Vagina (tissue), 2 donors: ENCODE data around the gene ZNF160. TPM values are rescaled to one million over a fixed set of nuclear protein-coding genes. Genes with fewer than 3 reads are reported as not detected.
"Not testable (repeated sequence)": the region's sequence is repeated elsewhere in the genome, so short reads cannot be mapped to it uniquely, and the experiment has no call there.

Source experiments
- DNase-seq, 2 donors: peaks; one replicate each; pipeline ENCODE4 v3.0.0-alpha.2; 2017; ENCODE audit errors: extremely low spot score in 2 of 2
- H3K27ac ChIP-seq: fragments of 200-600 bp; sonication (generic); one replicate; pipeline ENCODE4 v1.5.1; 2019
- H3K27me3 ChIP-seq: fragments of 200-600 bp; sonication (generic); one replicate; pipeline ENCODE4 v1.5.1; 2019
- H3K36me3 ChIP-seq, 2 donors: fragments of 200-600 bp; sonication (generic); one replicate each; pipeline ENCODE4 v1.5.1; 2017 to 2019
- H3K4me1 ChIP-seq: fragments of 200-600 bp; sonication (generic); one replicate; pipeline ENCODE4 v1.5.1; 2019
- H3K4me3 ChIP-seq, 2 donors: fragments of 200-600 bp; sonication (generic); 1 replicate in 1 of 2; 2 replicates in 1 of 2; pipeline ENCODE4 v1.5.1; 2016 to 2019
- H3K9me3 ChIP-seq: fragments of 200-600 bp; sonication (generic); one replicate; pipeline ENCODE4 v1.5.1; 2019
- POLR2A ChIP-seq, 2 donors: fragments of 450-650 bp; IDR thresholded peaks; one replicate each; pipeline ENCODE4 v1.6.1; 2017; ENCODE audit warnings: antibody characterized with exemption in 2 of 2, mild to moderate bottlenecking in 2 of 2, moderate library complexity in 2 of 2
- POLR2AphosphoS5 ChIP-seq, 2 donors: sonication (generic); formaldehyde crosslinking; IDR thresholded peaks; one replicate each; pipeline ENCODE4 v1.9.0; 2017; ENCODE audit warnings: antibody characterized with exemption in 2 of 2, mild to moderate bottlenecking in 2 of 2, low read depth in 1 of 2; ENCODE audit not compliant: insufficient read depth in 1 of 2
- intact Hi-C: fragments of 100-400 bp; cut with DNase I; formaldehyde crosslinking; loops from one replicate; pipeline ENCODE4 v1.15.1; 2023
- total RNA-seq: library from RNA; depleted of rRNA; stranded (reverse); fragments of >200 nt; gene quantifications from one replicate; pipeline ENCODE4 v1.2.3, GENCODE V29; 2016
- TF ChIP-seq, protein P1 (sequence below), 3 experiments: fragments of 450-650 bp in 2 of 3; fragments of 200-600 bp in 1 of 3; sonication (generic) in 1 of 3; IDR thresholded peaks; one replicate each; pipeline ENCODE4 v1.5.1; 2017 to 2019; ENCODE audit warnings: antibody characterized with exemption in 3 of 3, mild to moderate bottlenecking in 2 of 3, moderate library complexity in 2 of 3

ZNF160 gene
- total RNA-seq, 1 donor from 2014 or later: 41.7 TPM

DNA sequence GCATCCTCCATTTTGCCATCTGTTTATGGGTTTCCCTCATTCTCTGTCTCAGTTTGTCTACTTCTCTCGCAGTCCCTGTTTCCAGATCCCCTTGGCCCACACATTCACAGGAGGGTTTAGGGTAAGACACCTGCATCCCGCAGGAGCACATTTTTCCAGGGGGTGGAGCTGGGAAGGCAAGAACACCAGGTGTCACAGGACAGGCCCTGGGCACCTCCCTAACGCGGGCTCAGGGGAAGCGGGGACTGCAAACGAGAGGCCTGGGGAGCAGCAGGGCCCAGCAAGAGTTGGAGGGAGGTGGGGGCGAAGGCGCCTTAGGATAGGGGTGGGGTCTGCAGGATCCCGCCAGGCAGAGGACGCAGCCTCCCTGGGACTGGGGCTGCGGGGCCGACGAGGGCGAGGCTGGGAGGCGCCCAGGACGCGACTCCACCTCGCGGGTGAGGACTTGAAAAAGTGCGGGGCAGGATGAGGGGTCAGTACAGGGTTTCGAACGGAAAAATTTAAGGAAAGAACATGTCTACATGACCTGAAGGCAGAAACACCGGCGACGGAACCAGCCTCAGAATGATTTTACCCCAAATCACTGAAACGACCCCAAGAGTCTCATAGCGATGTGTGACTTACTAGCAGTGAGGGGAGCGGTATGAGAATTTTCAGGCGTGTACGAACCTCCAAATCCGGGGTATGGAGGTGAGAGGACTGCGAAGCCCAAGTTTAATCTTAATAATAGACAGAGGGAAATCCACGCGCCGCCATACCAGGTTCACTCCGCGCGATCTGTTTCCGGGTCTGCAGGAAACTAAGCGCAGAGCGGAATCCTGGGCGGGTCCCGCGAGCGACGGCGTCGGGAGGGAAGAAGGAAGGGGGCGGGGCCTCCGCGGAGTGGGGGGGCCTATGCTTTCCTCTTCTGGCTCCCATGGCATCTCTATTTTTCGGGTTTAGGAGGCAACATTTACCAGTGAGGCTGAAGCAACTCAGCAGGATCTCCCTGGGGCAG lies 65.8 kb downstream of the ZNF160 start:
- peaks cover 9% of the 10 kb centered on the region for H3K9me3 ChIP-seq
- H3K36me3 ChIP-seq: no peaks in the 10 kb centered on the region
- peak overlapping the region; percentile 10 to 26 for H3K4me3 ChIP-seq
- no peak for DNase-seq
- H3K27ac ChIP-seq: no peak overlapping the region
- intact Hi-C loops: no loop called here
- TF ChIP-seq POLR2AphosphoS5 (IDR thresholded peaks at IDR 0.05; ENCODE audit: insufficient read depth in 1 of 2, low read depth in 1 of 2): no peak
- TF ChIP-seq, protein P1, sequence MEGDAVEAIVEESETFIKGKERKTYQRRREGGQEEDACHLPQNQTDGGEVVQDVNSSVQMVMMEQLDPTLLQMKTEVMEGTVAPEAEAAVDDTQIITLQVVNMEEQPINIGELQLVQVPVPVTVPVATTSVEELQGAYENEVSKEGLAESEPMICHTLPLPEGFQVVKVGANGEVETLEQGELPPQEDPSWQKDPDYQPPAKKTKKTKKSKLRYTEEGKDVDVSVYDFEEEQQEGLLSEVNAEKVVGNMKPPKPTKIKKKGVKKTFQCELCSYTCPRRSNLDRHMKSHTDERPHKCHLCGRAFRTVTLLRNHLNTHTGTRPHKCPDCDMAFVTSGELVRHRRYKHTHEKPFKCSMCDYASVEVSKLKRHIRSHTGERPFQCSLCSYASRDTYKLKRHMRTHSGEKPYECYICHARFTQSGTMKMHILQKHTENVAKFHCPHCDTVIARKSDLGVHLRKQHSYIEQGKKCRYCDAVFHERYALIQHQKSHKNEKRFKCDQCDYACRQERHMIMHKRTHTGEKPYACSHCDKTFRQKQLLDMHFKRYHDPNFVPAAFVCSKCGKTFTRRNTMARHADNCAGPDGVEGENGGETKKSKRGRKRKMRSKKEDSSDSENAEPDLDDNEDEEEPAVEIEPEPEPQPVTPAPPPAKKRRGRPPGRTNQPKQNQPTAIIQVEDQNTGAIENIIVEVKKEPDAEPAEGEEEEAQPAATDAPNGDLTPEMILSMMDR (IDR thresholded peaks at IDR 0.05): no peak
- TF ChIP-seq POLR2A (IDR thresholded peaks at IDR 0.05): no peak
- no peaks in the 10 kb centered on the region for H3K4me1 ChIP-seq
- no peaks in the 10 kb centered on the region for H3K27me3 ChIP-seq

DNA sequence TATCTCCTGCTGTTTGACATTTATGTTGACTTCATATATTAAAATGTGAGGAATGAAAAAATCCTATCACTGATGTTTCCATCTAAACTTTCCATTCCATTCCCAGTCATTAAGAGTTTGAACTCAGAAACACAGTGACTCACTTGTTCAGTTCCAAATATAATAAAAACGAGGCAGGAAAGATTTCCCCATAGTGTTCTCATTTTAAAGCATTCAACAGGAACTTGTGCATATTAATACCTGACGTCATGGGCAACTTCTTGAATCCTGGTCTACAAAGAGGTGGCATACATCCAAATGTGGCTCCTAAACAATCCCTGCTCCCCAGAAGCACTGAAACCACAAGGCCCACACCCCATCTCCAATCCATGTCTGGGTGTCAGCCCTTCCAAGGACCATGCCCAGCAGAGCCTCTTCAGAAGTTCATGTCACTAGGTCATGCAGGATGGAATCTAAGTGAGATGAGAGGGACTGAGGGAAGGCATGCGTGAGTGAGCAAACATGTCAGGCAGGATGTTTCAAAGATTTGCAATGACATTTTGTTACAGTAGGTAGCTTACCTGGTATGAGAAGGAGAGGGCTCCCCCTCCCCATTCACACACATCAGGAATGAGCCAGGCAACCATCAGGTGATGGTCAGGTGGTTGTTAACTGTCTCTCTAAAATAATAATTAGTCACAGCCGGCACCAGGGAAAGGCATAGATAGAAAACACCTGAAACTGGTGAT lies 68.1 kb downstream of the ZNF160 start:
- no peaks in the 10 kb centered on the region for H3K27me3 ChIP-seq
- DNase-seq: no peak
- no peak overlapping the region for H3K27ac ChIP-seq
- no peak overlapping the region for H3K4me3 ChIP-seq
- H3K4me1 ChIP-seq: no peaks in the 10 kb centered on the region
- intact Hi-C loops: no loop called here
- H3K9me3 ChIP-seq: peaks cover 9% of the 10 kb centered on the region
- H3K36me3 ChIP-seq: no peaks in the 10 kb centered on the region
- TF ChIP-seq, protein P1 (IDR thresholded peaks at IDR 0.05): no peak
- TF ChIP-seq POLR2A (IDR thresholded peaks at IDR 0.05) (no peak), POLR2AphosphoS5 (IDR thresholded peaks at IDR 0.05; ENCODE audit: insufficient read depth in 1 of 2, low read depth in 1 of 2) (no peak)

DNA sequence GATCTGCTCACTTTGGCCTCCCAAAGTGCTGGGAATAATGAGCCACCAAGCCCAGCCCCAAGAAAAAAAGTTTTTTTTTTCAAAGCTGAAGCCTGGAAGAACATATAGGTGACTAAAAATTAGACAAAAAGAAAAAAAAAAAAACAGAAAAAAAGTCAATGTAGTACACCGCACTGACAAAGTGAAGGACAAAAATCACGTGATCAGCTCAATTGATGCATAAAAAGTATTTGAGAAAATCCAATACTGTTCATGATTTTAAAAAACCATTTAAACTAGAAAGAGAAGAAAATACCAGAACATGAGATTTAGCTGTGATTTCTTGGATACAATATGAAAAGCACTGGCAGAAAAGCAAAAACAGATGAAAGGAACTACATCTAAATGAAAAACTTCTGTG lies 69.2 kb downstream of the ZNF160 start:
- intact Hi-C loops: no loop called here
- Histone ChIP-seq H3K4me3 (no peak overlapping the region), H3K4me1 (no peaks in the 10 kb centered on the region), H3K27me3 (no peaks in the 10 kb centered on the region), H3K36me3 (no peaks in the 10 kb centered on the region), H3K27ac (no peak overlapping the region), H3K9me3 (peaks cover 9% of the 10 kb centered on the region)
- TF ChIP-seq POLR2A (IDR thresholded peaks at IDR 0.05) (no peak), POLR2AphosphoS5 (IDR thresholded peaks at IDR 0.05; ENCODE audit: insufficient read depth in 1 of 2, low read depth in 1 of 2) (no peak)
- TF ChIP-seq, protein P1 (IDR thresholded peaks at IDR 0.05): no peak
- DNase-seq: no peak

DNA sequence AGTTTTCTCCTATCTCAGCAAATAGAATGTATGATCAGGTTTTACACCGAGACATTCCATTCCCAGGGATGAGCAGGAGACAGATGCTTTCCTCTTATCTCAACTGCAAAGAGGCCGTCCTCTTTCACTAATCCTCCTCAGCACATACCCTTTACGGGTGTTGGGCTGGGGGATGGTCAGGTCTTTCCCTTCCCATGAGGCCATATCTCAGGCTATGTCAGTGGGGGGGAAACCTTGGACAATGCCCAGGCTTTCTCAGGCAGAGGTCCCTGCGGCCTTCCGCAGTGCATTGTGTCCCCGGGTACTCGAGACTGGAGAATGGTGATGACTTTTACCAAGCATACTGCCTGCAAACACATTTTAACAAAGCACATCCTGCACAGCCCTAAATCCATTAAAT lies 74.9 kb downstream of the ZNF160 start:
- H3K9me3 ChIP-seq, H3K27me3 ChIP-seq, H3K4me1 ChIP-seq, DNase-seq, H3K4me3 ChIP-seq, intact Hi-C loops, H3K36me3 ChIP-seq, H3K27ac ChIP-seq: not testable (repeated sequence)

DNA sequence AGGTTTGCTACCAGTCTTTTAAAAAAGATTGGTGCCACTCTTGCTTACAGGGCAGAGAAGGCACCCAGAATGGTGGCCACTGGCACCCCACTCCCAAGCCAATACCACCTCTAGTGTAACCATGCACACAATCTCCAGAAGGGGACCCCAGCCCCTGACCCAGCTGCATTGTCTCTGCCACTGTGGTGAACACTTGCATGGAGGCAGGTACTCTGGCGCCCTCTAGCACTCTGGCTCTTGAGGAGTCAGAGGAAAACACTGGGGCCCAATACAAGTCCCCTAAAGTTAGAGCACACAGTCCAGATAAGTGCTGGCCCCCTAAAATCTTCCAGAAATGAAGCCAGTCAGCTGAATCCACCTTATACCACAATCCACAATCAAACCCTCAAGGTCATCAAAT lies 83.5 kb downstream of the ZNF160 start:
- Histone ChIP-seq H3K27ac (no peak overlapping the region), H3K4me3 (no peak overlapping the region), H3K4me1 (no peaks in the 10 kb centered on the region), H3K27me3 (no peaks in the 10 kb centered on the region), H3K36me3 (no peaks in the 10 kb centered on the region), H3K9me3 (no peaks in the 10 kb centered on the region)
- DNase-seq: no peak
- intact Hi-C loops: no loop called here
- TF ChIP-seq POLR2AphosphoS5 (IDR thresholded peaks at IDR 0.05; ENCODE audit: insufficient read depth in 1 of 2, low read depth in 1 of 2): no peak
- TF ChIP-seq, protein P1 (IDR thresholded peaks at IDR 0.05): no peak

Other genes starting within 250 kb of the ZNF160 start
- 21.6 TPM for gene ZNF468, start 245.8 kb downstream of the ZNF160 start, total RNA-seq
- 6.4 TPM for gene ZNF320, start 205.8 kb downstream of the ZNF160 start, total RNA-seq
- 3.7 TPM for gene ZNF888, start 180.0 kb downstream of the ZNF160 start, total RNA-seq
- 9.6 TPM for gene ZNF816, start 140.5 kb downstream of the ZNF160 start, total RNA-seq
- gene ERVV-1, start 89.5 kb downstream of the ZNF160 start, total RNA-seq: not detected
- not detected for gene ERVV-2, start 58.7 kb downstream of the ZNF160 start, total RNA-seq
- gene ZNF415, start 29.5 kb upstream of the ZNF160 start, total RNA-seq: 6.6 TPM
- gene ZNF347, start 55.6 kb upstream of the ZNF160 start, total RNA-seq: 11.8 TPM
- 1.5 TPM for gene ZNF665, start 89.9 kb upstream of the ZNF160 start, total RNA-seq
- gene ZNF677, start 151.5 kb upstream of the ZNF160 start, total RNA-seq: 5.9 TPM
- gene VN1R2, start 154.9 kb upstream of the ZNF160 start, total RNA-seq: not detected
- not detected for gene VN1R4, start 164.3 kb upstream of the ZNF160 start, total RNA-seq
- gene ZNF845, start 230.3 kb upstream of the ZNF160 start, total RNA-seq: 5.2 TPM